Panc1 (cell line): Measurements from ENCODE around the gene SMIM22. TPM values are rescaled to one million over a fixed set of nuclear protein-coding genes. Genes with fewer than 3 reads are reported as not detected.

Experiments used
- ATAC-seq: fragments of 200-7000 bp; cut with Tn5 transposase; 2 replicates; pipeline ENCODE4 v1.9.1; 2020; ENCODE audit warnings: mild to moderate bottlenecking, moderate library complexity
- BruUV-seq: library from RNA; stranded (reverse); fragments of 400-500 nt; replicated peaks from 2 replicates; lab custom pipeline; 2021; lab: Mats Ljungman, UMichigan
- CTCF ChIA-PET: fragments of 300-600 bp; sonication (Branson Sonifier 250); formaldehyde crosslinking; loops from one replicate; lab custom pipeline; 2022; ENCODE audit warnings: antibody characterized with exemption; lab: Charles Lee
- POLR2A ChIA-PET: fragments of 300-600 bp; sonication (Branson Sonifier 250); formaldehyde crosslinking; loops from one replicate; lab custom pipeline; 2022; ENCODE audit warnings: antibody characterized with exemption; lab: Charles Lee
- DNase-seq: peaks from one replicate; pipeline ENCODE4 v3.0.0-alpha.2; 2010; ENCODE audit warnings: low read depth, low spot score
- H3K27ac ChIP-seq: 2 replicates; pipeline ENCODE4 v1.5.1; 2011; ENCODE audit warnings: mild to moderate bottlenecking, low read length, inconsistent platforms
- H3K27me3 ChIP-seq: fragments of 200-500 bp; sonication (Bioruptor generic); 2 replicates; pipeline ENCODE4 v1.6.0; 2014; ENCODE audit warnings: low read length, inconsistent platforms; ENCODE audit not compliant: control insufficient read depth, insufficient read depth
- H3K36me3 ChIP-seq: fragments of 200-500 bp; sonication (Bioruptor generic); 2 replicates; pipeline ENCODE4 v1.5.1; 2014; ENCODE audit warnings: inconsistent platforms, mild to moderate bottlenecking, low read length, moderate library complexity; ENCODE audit not compliant: control insufficient read depth, insufficient read depth
- H3K4me1 ChIP-seq: 2 replicates; pipeline ENCODE4 v1.5.1; 2011; ENCODE audit warnings: inconsistent platforms, mild to moderate bottlenecking, low read length, moderate library complexity; ENCODE audit not compliant: control insufficient read depth, insufficient read depth
- H3K4me3 ChIP-seq, 2 experiments: 2 replicates each; pipeline ENCODE4 v1.5.1; 2011 to 2012; ENCODE audit warnings: low read depth in 2 of 2, low read length in 2 of 2, mild to moderate bottlenecking in 2 of 2, inconsistent platforms in 1 of 2, moderate library complexity in 1 of 2
- H3K9me3 ChIP-seq: fragments of 200-500 bp; sonication (Bioruptor generic); 2 replicates; pipeline ENCODE4 v1.5.1; 2014; ENCODE audit warnings: low read depth, mild to moderate bottlenecking, inconsistent platforms, low read length, moderate library complexity; ENCODE audit not compliant: control insufficient read depth, insufficient read depth
- CTCF ChIP-seq: fragments of 450-650 bp; IDR thresholded peaks from 2 replicates; pipeline ENCODE4 v1.5.1; 2017; ENCODE audit warnings: mild to moderate bottlenecking
- POLR2AphosphoS5 ChIP-seq: IDR thresholded peaks from 2 replicates; pipeline ENCODE4 v1.6.1; 2012; ENCODE audit warnings: mild to moderate bottlenecking, low read depth, low read length, moderate library complexity
- REST ChIP-seq, 2 experiments: IDR thresholded peaks; 2 replicates each; pipeline ENCODE4 v1.6.1; 2011 to 2012; ENCODE audit warnings: low read depth in 2 of 2, control low read depth in 1 of 2, low read length in 1 of 2, mild to moderate bottlenecking in 1 of 2, moderate library complexity in 1 of 2; ENCODE audit not compliant: insufficient read depth in 1 of 2
- SIN3A ChIP-seq: IDR thresholded peaks from 2 replicates; pipeline ENCODE4 v1.6.1; 2012; ENCODE audit warnings: low read depth, mild to moderate bottlenecking, low read length, moderate library complexity, borderline replicate concordance; ENCODE audit not compliant: insufficient read depth
- TCF7L2 ChIP-seq: IDR thresholded peaks from 2 replicates; pipeline ENCODE4 v1.6.1; 2011; ENCODE audit warnings: mild to moderate bottlenecking, low read depth, low read length, inconsistent platforms
- in situ Hi-C: cut with HindIII; loops from 2 replicates; pipeline ENCODE4 v1.10.0; 2016; ENCODE audit warnings: low sequenced_read_pairs, low pct_unique_long_range_greater_than_20kb
- intact Hi-C: fragments of 100-400 bp; cut with micrococcal nuclease; formaldehyde crosslinking; loops from one replicate; pipeline ENCODE4 v1.10.0; 2022; ENCODE audit not compliant: unreplicated experiment
- total RNA-seq: library from RNA; stranded (reverse); gene quantifications from one replicate; pipeline ENCODE4 v1.2.1, GENCODE V29; 2021; ENCODE audit not compliant: unreplicated experiment

The SMIM22 gene
- total RNA-seq, 1 experiment from 2014 or later = not detected

- H3K4me1 ChIP-seq = 0 out of 2 replicates have a peak, but pooled peaks cover 3% of the 10 kb centered on the region
- BruUV-seq = no TSS peak
- CTCF ChIA-PET = no interaction called here
- ATAC-seq = no peak
- TF ChIP-seq CTCF (no peak), TCF7L2 (no peak), POLR2AphosphoS5 (no peak), REST (IDR thresholded peaks at IDR 0.05; ENCODE audit: insufficient read depth in 1 of 2, low read depth in 2 of 2, low read length in 1 of 2) (no peak), SIN3A (no peak)
- POLR2A ChIA-PET = no interaction called here
- no peaks in the 10 kb centered on the region for H3K36me3 ChIP-seq
- H3K27me3 ChIP-seq = no peaks in the 10 kb centered on the region
- no peak overlapping the region for H3K4me3 ChIP-seq
- no peaks in the 10 kb centered on the region for H3K9me3 ChIP-seq
- no peak overlapping the region for H3K27ac ChIP-seq
- intact Hi-C loops = no loop called here
- in situ Hi-C loops = no loop called here
- DNase-seq = no peak
Measured at GRCh38 chr16:4780235-4780634, 14.9 kb upstream of the SMIM22 start.

- Histone ChIP-seq H3K4me3 (no peak overlapping the region), H3K27me3 (no peaks in the 10 kb centered on the region), H3K27ac (no peak overlapping the region), H3K36me3 (no peaks in the 10 kb centered on the region), H3K9me3 (no peaks in the 10 kb centered on the region), H3K4me1 (peaks cover 7% of the 10 kb centered on the region; the same call in 1 of the 2 replicates)
- no TSS peak for BruUV-seq
- ATAC-seq (no peak), DNase-seq (no peak)
- no peak for TF ChIP-seq REST (IDR thresholded peaks at IDR 0.05; ENCODE audit: insufficient read depth in 1 of 2, low read depth in 2 of 2, low read length in 1 of 2)
- no peak for TF ChIP-seq POLR2AphosphoS5
- TF ChIP-seq TCF7L2 = no peak
- TF ChIP-seq CTCF = no peak
- POLR2A ChIA-PET = interaction anchor here (0.7 kb wide), 1 partner anchor 14 kb away, joined by 3 read pairs; no protein-coding TSS in a partner anchor
- CTCF ChIA-PET = no interaction called here
- in situ Hi-C loops (no loop called here), intact Hi-C loops (no loop called here)
Measured at GRCh38 chr16:4783251-4783950, 11.8 kb upstream of the SMIM22 start.
